ENCODE results near the gene ATP6V1C2. TPM values are rescaled to one million over a fixed set of nuclear protein-coding genes. Genes with fewer than 3 reads are reported as not detected.

The ATP6V1C2 gene
- total RNA-seq, 1 donor from 2014 or later = 0.14 TPM

GRCh38 chr2:10830641-10831399, 109.4 kb downstream of the ATP6V1C2 start:
- Histone ChIP-seq H3K4me1 (ENCODE audit: insufficient read depth, low read length) (peaks cover 2% of the 10 kb centered on the region), H3K9ac (ENCODE audit: low read length) (no peak overlapping the region), H4K20me1 (ENCODE audit: insufficient read depth, low read length) (no peaks in the 10 kb centered on the region), H3K27ac (ENCODE audit: low read depth, low read length) (no peak overlapping the region), H3K27me3 (ENCODE audit: insufficient read depth, low read length) (peaks cover 7% of the 10 kb centered on the region), H2AFZ (ENCODE audit: low read depth, low read length) (no peak overlapping the region), H3K4me2 (ENCODE audit: low read length) (no peak overlapping the region), H3K79me2 (ENCODE audit: insufficient read depth, low read length) (no peaks in the 10 kb centered on the region), H3K36me3 (ENCODE audit: insufficient read depth, low read length) (no peaks in the 10 kb centered on the region), H3K4me3 (ENCODE audit: insufficient read depth, low read depth, low read length) (no peak overlapping the region), H3K9me3 (ENCODE audit: insufficient read depth, low read depth, low read length) (no peaks in the 10 kb centered on the region)
- FAIRE-seq (no peak), DNase-seq (ENCODE audit: low read depth) (no peak)
- H3K9me3 Mint-ChIP-seq (ENCODE audit: unreplicated experiment) = no peaks in the 10 kb centered on the region
- no peak overlapping the region for H3K4me3 Mint-ChIP-seq (ENCODE audit: unreplicated experiment)
- no peak overlapping the region for H3K27ac Mint-ChIP-seq (ENCODE audit: unreplicated experiment)
- no peaks in the 10 kb centered on the region for H3K4me1 Mint-ChIP-seq (ENCODE audit: low read depth, unreplicated experiment)
- peaks cover 52% of the 10 kb centered on the region for H3K27me3 Mint-ChIP-seq (ENCODE audit: low read depth, unreplicated experiment)
- H3K36me3 Mint-ChIP-seq (ENCODE audit: low read depth, unreplicated experiment) = no peaks in the 10 kb centered on the region
- TF ChIP-seq EZH2 (IDR thresholded peaks at IDR 0.05; ENCODE audit: insufficient read depth, low read length) = no peak
- no peak for TF ChIP-seq CTCF (IDR thresholded peaks at IDR 0.05; ENCODE audit: insufficient read depth, low read depth, low read length)

DNA sequence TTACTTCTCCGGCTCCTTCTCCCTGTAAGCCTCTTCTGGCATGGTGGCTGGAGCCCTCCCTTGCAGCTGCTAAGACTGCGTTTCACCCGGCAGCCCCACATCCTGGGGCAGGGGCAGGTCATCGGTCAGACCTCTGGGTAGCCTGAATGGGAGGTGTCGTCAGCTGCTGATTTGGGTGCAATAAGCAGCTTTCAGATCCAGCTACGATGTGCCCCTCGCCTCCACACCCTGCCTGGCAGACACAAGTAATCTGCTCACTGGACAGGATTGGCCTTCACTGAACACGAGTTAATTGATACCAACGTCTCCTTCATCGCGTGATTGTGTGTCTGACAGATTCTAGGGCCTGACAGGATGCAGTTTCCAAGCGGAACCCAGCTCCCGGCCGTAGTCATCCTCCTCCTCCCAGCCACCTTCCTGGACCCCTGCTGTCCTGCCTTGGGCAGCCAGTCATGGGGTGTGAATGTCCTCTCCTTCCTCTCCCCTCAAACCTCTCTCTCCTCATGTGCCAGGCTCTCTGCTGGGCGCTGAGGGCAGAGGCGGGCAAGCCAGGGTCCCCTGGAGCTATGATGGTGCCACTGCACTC, 110.1 kb downstream of the ATP6V1C2 start:
- Histone ChIP-seq H3K27ac (ENCODE audit: low read depth, low read length) (no peak overlapping the region), H3K4me1 (ENCODE audit: insufficient read depth, low read length) (peaks cover 2% of the 10 kb centered on the region), H3K27me3 (ENCODE audit: insufficient read depth, low read length) (peaks cover 7% of the 10 kb centered on the region), H3K4me3 (ENCODE audit: insufficient read depth, low read depth, low read length) (no peak overlapping the region), H4K20me1 (ENCODE audit: insufficient read depth, low read length) (no peaks in the 10 kb centered on the region), H3K36me3 (ENCODE audit: insufficient read depth, low read length) (no peaks in the 10 kb centered on the region), H3K9me3 (ENCODE audit: insufficient read depth, low read depth, low read length) (no peaks in the 10 kb centered on the region), H3K79me2 (ENCODE audit: insufficient read depth, low read length) (no peaks in the 10 kb centered on the region), H3K9ac (ENCODE audit: low read length) (no peak overlapping the region), H2AFZ (ENCODE audit: low read depth, low read length) (no peak overlapping the region), H3K4me2 (ENCODE audit: low read length) (no peak overlapping the region)
- FAIRE-seq (no peak), DNase-seq (ENCODE audit: low read depth) (no peak)
- Mint-ChIP-seq H3K27me3 (ENCODE audit: low read depth, unreplicated experiment) (peaks cover 53% of the 10 kb centered on the region), H3K36me3 (ENCODE audit: low read depth, unreplicated experiment) (no peaks in the 10 kb centered on the region), H3K4me3 (ENCODE audit: unreplicated experiment) (no peak overlapping the region), H3K4me1 (ENCODE audit: low read depth, unreplicated experiment) (no peaks in the 10 kb centered on the region), H3K27ac (ENCODE audit: unreplicated experiment) (no peak overlapping the region), H3K9me3 (ENCODE audit: unreplicated experiment) (no peaks in the 10 kb centered on the region)
- TF ChIP-seq CTCF (IDR thresholded peaks at IDR 0.05; ENCODE audit: insufficient read depth, low read depth, low read length) (no peak), EZH2 (IDR thresholded peaks at IDR 0.05; ENCODE audit: insufficient read depth, low read length) (no peak)
